GM18505 (cell line): ENCODE results near the gene YY1.

Source experiments
- ATAC-seq: cut with Tn5 transposase; IDR thresholded peaks from one replicate; pipeline ENCODE4 v1.9.1; 2021; ENCODE audit not compliant: unreplicated experiment
- POLR2A ChIP-seq: IDR thresholded peaks from 4 replicates; pipeline ENCODE4 v1.6.1; 2011; ENCODE audit warnings: borderline replicate concordance; ENCODE audit not compliant: insufficient read depth, insufficient read length; ENCODE audit errors: extremely low read depth

YY1 gene

GRCh38 chr14:100240668-100241032 is 1.7 kb downstream of the YY1 start:
- no peak for ATAC-seq

GRCh38 chr14:100241279-100241678 is 2.3 kb downstream of the YY1 start:
- no peak for TF ChIP-seq POLR2A

More at GRCh38 chr14:100240668-100241032, 1.7 kb downstream of the YY1 start:
- no peak for TF ChIP-seq POLR2A

GRCh38 chr14:100243020-100243419 is 4.1 kb downstream of the YY1 start:
- ATAC-seq = no peak
- no peak for TF ChIP-seq POLR2A

More at GRCh38 chr14:100241279-100241678, 2.3 kb downstream of the YY1 start:
- ATAC-seq = no peak

- no peak for ATAC-seq
- TF ChIP-seq POLR2A = no peak
Observed at GRCh38 chr14:100246809-100247428, 8.0 kb downstream of the YY1 start.

- no peak for ATAC-seq
- TF ChIP-seq POLR2A = no peak
Observed at GRCh38 chr14:100250732-100251465, 12.0 kb downstream of the YY1 start.

- no peak for TF ChIP-seq POLR2A
Observed at GRCh38 chr14:100252684-100253083, 13.7 kb downstream of the YY1 start.

GRCh38 chr14:100256339-100256895 is 17.5 kb downstream of the YY1 start:
- peak; percentile 66 for ATAC-seq
- TF ChIP-seq POLR2A = no peak

More at GRCh38 chr14:100252684-100253083, 13.7 kb downstream of the YY1 start:
- no peak for ATAC-seq

GRCh38 chr14:100261621-100262020 is 22.7 kb downstream of the YY1 start:
- no peak for ATAC-seq
- TF ChIP-seq POLR2A = no peak

- ATAC-seq = no peak
Observed at GRCh38 chr14:100262545-100262944, 23.6 kb downstream of the YY1 start.

GRCh38 chr14:100263141-100263540 is 24.2 kb downstream of the YY1 start:
- TF ChIP-seq POLR2A = no peak
- ATAC-seq = no peak

More at GRCh38 chr14:100262545-100262944, 23.6 kb downstream of the YY1 start:
- no peak for TF ChIP-seq POLR2A

- no peak for TF ChIP-seq POLR2A
- ATAC-seq = no peak
Observed at GRCh38 chr14:100267990-100268389, 29.0 kb downstream of the YY1 start.

- ATAC-seq = no peak
- TF ChIP-seq POLR2A = no peak
Observed at GRCh38 chr14:100268591-100269207, 29.8 kb downstream of the YY1 start.

GRCh38 chr14:100271247-100271939 is 32.4 kb downstream of the YY1 start:
- no peak for ATAC-seq
- no peak for TF ChIP-seq POLR2A
